Measurements from ENCODE around the gene MUC5B. TPM values are rescaled to one million over a fixed set of nuclear protein-coding genes. Genes with fewer than 3 reads are reported as not detected.

Gene MUC5B
- total and polyA plus RNA-seq, 3 donors from 2014 or later = 0.45 to 0.87 (median 0.50) TPM

DNA sequence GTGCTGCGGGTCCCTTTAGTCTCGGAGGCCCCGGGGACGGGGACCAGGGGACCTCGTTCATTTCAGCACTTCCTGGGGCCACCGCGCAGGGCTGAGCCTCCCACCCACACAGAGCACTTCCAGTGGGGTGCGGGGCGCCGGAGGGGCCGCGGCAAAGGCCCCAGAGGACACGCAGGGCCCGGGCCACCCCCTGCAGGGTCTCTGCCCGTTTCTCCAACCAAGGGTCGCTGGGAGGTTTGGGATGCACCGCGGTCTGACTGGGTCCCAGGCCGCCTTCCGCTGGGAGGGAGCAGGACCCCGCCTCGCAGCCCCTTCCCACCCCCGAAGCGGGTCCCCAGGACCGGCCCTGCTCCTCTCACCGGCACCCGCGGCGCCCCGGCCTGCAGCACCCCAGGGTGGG lies 49.1 kb downstream of the MUC5B start:
- 48 to 84% methylated on average over 10 to 30 of the region's 30 CpGs for WGBS, 2 donors
- no peaks in the 10 kb centered on the region for H3K9me3 ChIP-seq
- intact Hi-C loops (cut with DNase I; ENCODE audit: low total_unique reads) = no loop called here
- H3K27me3 ChIP-seq = no peaks in the 10 kb centered on the region
- no peak overlapping the region for H3K27ac ChIP-seq
- DNase-seq = no peak
- no peaks in the 10 kb centered on the region for H3K36me3 ChIP-seq (ENCODE audit: low read depth, missing control alignments)
- H3K4me3 ChIP-seq = peak overlapping the region in 1 of 2 donors; percentile 30
- TF ChIP-seq, protein P1, sequence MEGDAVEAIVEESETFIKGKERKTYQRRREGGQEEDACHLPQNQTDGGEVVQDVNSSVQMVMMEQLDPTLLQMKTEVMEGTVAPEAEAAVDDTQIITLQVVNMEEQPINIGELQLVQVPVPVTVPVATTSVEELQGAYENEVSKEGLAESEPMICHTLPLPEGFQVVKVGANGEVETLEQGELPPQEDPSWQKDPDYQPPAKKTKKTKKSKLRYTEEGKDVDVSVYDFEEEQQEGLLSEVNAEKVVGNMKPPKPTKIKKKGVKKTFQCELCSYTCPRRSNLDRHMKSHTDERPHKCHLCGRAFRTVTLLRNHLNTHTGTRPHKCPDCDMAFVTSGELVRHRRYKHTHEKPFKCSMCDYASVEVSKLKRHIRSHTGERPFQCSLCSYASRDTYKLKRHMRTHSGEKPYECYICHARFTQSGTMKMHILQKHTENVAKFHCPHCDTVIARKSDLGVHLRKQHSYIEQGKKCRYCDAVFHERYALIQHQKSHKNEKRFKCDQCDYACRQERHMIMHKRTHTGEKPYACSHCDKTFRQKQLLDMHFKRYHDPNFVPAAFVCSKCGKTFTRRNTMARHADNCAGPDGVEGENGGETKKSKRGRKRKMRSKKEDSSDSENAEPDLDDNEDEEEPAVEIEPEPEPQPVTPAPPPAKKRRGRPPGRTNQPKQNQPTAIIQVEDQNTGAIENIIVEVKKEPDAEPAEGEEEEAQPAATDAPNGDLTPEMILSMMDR (IDR thresholded peaks at IDR 0.05) = no peak
- no peak for TF ChIP-seq POLR2A (IDR thresholded peaks at IDR 0.05)
- no peaks in the 10 kb centered on the region for H3K4me1 ChIP-seq

DNA sequence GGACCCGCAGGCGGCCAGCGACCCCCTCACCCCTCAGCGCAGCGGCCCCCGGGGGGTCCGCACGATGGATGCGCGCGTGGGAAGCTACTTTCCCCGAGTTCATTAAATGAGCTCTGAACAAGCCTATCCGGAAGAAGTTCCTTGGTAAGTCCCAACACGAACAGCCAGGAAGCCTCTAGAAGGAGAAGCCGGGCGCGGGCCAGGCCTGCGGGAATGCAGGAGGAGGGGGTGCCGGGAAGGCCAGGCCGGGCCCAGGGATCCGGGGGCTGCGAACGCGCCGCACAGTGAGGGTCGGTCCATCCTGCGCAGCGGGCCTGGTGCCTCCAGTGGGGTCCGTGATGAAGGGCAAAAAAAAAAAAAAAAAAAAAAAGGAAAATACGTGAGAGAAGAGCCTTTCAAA lies 49.7 kb downstream of the MUC5B start:
- Histone ChIP-seq H3K9me3 (no peaks in the 10 kb centered on the region), H3K4me1 (no peaks in the 10 kb centered on the region), H3K27ac (no peak overlapping the region), H3K36me3 (ENCODE audit: low read depth, missing control alignments) (no peaks in the 10 kb centered on the region), H3K27me3 (no peaks in the 10 kb centered on the region), H3K4me3 (peak overlapping the region in 1 of 2 donors; percentile 30)
- TF ChIP-seq, protein P1 (IDR thresholded peaks at IDR 0.05) = no peak
- no peak for TF ChIP-seq POLR2A (IDR thresholded peaks at IDR 0.05)
- WGBS, 2 donors = 74 to 78% methylated on average over 15 to 30 of the region's 30 CpGs
- intact Hi-C loops (cut with DNase I; ENCODE audit: low total_unique reads) = no loop called here
- DNase-seq = no peak

DNA sequence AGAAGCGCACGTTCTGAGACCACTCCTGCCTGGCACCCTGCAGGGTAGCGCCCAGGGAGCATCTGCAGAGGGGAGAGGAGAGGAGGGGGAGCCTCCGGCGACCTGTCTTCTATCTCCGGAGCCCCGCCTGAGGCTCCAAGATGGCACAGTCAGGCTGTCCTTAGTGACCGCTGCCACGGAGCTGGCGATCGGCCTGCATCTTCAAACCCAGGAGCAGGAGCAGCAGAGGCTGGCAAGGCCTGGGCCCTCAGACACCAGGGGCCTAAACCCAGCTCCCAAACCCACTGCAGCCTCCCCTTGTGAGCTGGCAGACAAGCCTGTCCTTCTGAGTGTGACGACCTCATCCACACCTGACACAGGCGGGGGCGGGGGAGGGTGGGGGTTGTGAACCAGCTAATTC lies 51.6 kb downstream of the MUC5B start:
- H3K36me3 ChIP-seq (ENCODE audit: low read depth, missing control alignments) = no peaks in the 10 kb centered on the region
- no peaks in the 10 kb centered on the region for H3K9me3 ChIP-seq
- no peaks in the 10 kb centered on the region for H3K27me3 ChIP-seq
- DNase-seq = no peak
- H3K4me3 ChIP-seq = no peak overlapping the region
- intact Hi-C loops (cut with DNase I; ENCODE audit: low total_unique reads) = no loop called here
- no peak overlapping the region for H3K27ac ChIP-seq
- TF ChIP-seq, protein P1 (IDR thresholded peaks at IDR 0.05) = no peak
- TF ChIP-seq POLR2A (IDR thresholded peaks at IDR 0.05) = no peak
- no peaks in the 10 kb centered on the region for H3K4me1 ChIP-seq
- 87 to 89% methylated on average over 10 to 14 of the region's 14 CpGs for WGBS, 2 donors

DNA sequence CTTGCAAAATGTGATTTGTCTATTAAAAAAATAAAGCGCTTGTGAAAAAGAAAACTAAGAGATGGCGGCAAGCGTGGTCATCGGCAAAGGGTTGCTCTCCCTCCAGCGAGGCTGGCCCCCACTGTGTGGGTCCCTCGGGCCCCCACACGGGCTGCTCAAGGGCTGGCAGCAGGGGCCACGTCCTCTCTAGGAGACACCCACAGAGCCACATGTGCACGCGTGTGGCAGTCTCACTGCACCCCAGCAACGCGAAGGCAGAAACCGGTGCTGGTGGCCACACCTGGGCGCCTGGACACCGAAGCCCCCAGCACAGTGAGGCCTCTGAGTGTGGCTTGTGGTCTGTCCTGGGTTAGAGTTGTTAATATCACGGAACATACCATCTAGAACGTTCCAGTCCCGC lies 52.2 kb downstream of the MUC5B start:
- Histone ChIP-seq H3K36me3 (ENCODE audit: low read depth, missing control alignments) (no peaks in the 10 kb centered on the region), H3K4me1 (no peaks in the 10 kb centered on the region), H3K4me3 (no peak overlapping the region), H3K27me3 (no peaks in the 10 kb centered on the region), H3K9me3 (no peaks in the 10 kb centered on the region), H3K27ac (no peak overlapping the region)
- no peak for DNase-seq
- intact Hi-C loops (cut with DNase I; ENCODE audit: low total_unique reads) = no loop called here
- TF ChIP-seq POLR2A (IDR thresholded peaks at IDR 0.05) = no peak
- TF ChIP-seq, protein P1 (IDR thresholded peaks at IDR 0.05) = no peak
- 82 to 87% methylated on average over 11 to 18 of the region's 18 CpGs for WGBS, 2 donors

DNA sequence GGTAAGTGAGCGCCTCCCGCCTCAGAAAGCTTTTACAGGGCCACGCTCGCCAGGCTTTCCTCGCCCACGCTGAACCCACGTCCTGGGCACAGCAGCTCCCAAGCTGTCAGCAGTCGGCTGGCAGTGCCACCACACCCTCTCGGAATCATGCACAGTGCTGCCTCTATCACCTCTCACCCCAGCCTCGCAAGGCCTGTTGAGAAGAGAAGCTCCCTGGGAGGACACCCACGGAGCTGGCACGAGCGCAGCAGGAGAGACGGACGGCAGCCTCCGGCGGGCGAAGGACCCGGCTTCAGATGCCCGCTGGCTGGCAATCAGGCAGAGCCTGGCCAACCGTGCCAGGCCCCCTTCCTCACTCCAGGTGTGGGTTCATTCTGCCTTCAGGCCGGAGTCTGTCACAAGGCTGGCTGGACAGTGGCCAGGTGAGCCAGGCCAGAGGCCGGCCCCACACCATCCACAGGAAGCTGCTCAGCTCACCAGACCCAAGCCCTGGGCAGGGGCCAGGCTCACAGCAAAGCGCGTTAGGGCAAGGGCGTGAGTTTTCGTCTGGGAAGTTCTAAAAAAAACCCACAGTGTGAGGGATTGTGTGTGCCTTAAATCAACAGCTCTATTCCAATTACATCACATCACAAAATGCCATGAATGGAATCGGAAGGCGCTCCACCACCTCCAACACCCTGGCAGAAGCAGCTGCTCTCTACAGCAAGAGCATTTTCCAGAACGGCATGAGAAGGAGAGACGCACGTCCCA lies 53.4 kb downstream of the MUC5B start:
- no peak for DNase-seq
- H3K4me3 ChIP-seq = no peak overlapping the region
- intact Hi-C loops (cut with DNase I; ENCODE audit: low total_unique reads) = no loop called here
- no peaks in the 10 kb centered on the region for H3K4me1 ChIP-seq
- no peaks in the 10 kb centered on the region for H3K36me3 ChIP-seq (ENCODE audit: low read depth, missing control alignments)
- no peaks in the 10 kb centered on the region for H3K27me3 ChIP-seq
- WGBS, 2 donors = 82 to 83% methylated on average over 6 to 31 of the region's 32 CpGs
- no peaks in the 10 kb centered on the region for H3K9me3 ChIP-seq
- no peak overlapping the region for H3K27ac ChIP-seq
- no peak for TF ChIP-seq POLR2A (IDR thresholded peaks at IDR 0.05)
- TF ChIP-seq, protein P1 (IDR thresholded peaks at IDR 0.05) = no peak

Data from testis (tissue), 3 donors.